DND-41 (cell line): ENCODE data around the gene CTDSP2.

ENCODE experiments used
- CTCF ChIP-seq: IDR thresholded peaks from 2 replicates; pipeline ENCODE4 v1.5.1; 2012; ENCODE audit warnings: borderline replicate concordance, low read length, moderate library complexity, mild to moderate bottlenecking; ENCODE audit not compliant: poor library complexity, severe bottlenecking; ENCODE audit errors: extremely low read depth
- EZH2 ChIP-seq: IDR thresholded peaks from 3 replicates; pipeline ENCODE4 v1.6.1; 2012; ENCODE audit warnings: borderline replicate concordance, low read depth, mild to moderate bottlenecking, moderate library complexity, low read length, inconsistent platforms; ENCODE audit not compliant: severe bottlenecking

DNA sequence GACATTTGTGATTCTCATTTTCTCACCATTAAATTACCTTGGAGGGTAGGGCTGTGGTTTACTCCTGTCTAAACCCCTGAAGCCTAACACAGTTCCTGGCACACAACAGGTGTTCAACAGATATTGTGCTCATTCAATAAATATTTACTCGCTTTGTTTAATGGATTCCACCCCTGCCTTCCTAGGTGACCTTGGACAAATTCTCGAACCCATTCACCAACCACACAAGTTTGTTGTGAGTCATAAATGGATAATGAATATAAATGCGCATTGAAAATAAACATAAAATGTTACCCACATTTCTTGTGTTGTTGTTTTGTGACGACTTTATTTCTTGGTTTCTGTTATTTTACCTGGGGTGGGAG is 64.3 kb downstream of the CTDSP2 start:
- TF ChIP-seq CTCF (no peak), EZH2 (no peak)
